DMS114 treated with DMSO at 0.1 percent for 48 hours (cell line): Measurements from ENCODE around the gene SART3.

Source experiments
- DNase-seq: peaks from one replicate; lab custom pipeline; 2025; ENCODE audit not compliant: unreplicated experiment; lab: John Stamatoyannopoulos, UW

Gene SART3

DNA sequence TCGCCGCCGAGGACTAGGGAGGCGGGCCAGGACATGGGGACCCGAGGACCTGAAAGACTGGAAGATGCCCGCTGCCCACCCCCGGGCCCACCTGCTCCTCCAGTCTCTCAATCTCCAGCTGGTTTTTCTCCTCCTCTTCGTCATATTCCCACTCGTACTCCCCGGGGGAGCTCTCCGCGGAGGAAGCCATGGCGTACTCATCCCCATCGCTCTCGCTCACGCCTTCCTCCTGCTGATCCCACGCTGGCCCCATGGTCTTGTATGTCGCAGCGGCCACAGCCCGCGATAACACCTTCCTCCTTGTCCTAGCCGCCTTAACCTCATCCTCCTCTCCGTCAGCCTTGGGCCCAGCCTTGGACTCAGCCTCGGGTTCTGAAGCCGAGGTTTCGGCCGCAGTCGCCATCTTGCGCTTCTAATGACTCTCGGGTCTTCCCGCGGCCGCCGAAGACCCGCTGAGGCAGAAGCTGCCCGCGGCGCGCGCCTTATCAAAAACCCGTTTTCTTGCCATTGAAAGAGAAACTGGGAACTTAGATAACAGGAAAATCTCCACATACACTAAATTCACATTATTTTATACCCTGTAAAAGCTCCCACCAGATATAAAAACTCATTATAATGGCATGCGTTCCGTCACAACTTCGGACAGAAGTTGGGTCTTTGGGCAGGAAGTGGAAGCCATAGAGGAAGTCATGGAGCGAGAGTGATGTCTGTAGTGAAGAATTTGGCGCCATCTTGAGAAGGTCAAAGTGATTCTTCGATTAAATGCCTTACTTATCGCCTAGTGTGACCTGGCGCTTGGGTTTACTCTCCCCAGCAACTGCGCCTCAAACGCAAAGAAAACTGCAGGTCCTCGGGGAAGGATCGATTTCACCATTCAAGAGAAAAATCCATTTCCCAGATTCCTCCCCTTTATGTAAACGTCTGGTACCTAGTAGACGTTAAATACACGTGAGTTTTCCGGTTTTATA, at the start of gene SART3:
SART3 (minus strand) TSS at position 422 of the 968 bp plus-strand sequence; CDS start at position 403, 19 bp downstream.
- DNase-seq: peak; percentile 95

- no peak for DNase-seq
These were observed 49.4 kb upstream of the SART3 start for GRCh38 chr12:108610336-108610815.

GRCh38 chr12:108609537-108610335, 48.8 kb upstream of the SART3 start:
- no peak for DNase-seq

DNA sequence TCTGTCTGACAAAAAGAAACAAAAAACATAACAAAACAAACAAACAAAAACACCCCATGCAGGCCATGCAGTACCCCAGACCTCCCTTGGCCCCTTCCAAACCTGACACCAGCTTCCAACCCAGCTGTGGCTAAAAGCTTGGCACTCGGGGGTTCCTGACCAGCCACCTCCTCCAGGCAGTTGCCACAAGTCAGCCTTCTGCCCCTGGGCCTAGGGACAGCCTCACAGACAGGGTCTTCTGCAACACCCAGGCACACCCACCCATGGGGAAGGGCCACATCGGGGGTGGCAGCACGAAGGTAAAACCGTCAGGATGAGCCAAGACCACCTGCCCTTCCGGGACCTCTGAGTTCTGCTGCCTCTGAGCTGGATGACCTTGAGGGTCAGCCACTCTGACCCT, 47.6 kb upstream of the SART3 start:
- DNase-seq: no peak

DNA sequence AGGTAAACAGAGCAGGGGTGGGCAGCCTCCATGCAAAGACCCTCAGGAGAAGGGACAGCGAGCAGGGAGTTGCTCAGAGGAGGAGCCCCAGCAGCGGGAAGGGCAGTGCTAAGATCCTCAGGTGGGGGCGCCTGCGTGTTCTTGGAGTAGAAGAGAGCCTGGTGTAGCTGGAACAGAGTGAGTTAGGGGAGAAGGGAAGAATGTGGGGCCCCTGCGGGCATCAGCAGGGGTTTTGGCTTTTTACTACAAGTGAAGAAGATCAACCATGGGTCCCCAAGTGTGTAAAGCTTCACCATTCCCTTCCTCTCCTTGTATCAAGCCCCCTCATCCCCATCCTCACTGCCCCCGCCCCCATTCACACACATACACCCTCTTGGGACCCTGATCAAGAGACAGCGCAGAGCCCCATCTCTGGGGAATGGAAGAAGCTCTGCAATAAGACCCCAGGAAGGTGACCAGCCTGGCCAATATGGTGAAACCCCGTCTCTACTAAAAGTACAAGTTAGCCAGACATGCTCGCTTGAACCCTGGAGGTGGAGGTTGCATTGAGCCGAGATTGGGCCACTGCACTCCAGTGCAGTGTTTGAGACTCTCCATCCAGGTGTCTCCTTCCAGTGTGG, 47.1 kb upstream of the SART3 start:
- no peak for DNase-seq

GRCh38 chr12:108606492-108606891, 45.5 kb upstream of the SART3 start:
- no peak for DNase-seq

DNA sequence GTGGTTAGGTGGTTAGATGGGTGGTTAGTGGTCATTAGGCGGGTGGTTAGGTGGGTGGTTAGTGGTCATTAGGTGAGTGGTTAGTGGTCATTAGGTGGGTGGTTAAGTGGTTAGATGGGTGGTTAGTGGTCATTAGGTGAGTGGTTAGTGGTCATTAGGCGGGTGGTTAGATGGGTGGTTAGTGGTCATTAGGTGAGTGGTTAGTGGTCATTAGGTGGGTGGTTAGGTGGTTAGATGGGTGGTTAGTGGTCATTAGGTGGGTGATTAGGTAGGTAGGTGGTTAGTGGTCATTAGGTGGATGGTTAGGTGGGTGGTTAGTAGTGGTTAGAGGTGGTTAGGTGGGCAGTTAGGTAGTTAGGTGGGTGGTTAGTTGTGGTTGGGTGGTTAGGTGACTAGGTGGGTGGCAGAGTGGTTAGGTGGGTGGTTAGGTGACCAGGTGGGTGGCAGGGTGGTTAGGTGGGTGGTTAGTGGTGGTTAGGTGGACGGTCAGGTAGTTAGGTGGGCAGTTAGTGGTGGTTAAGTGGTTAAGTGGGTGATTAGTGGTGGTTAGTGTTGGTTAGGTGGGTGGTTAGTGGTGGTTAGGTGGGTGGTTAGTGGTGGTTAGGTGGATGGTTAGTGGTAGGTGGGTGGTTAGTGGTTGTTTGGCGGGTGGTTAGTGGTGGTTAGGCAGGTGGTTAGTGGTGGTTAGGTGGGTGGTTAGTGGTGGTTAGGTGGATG, 44.9 kb upstream of the SART3 start:
- no peak for DNase-seq

- DNase-seq: no peak
These were observed 44.2 kb upstream of the SART3 start for GRCh38 chr12:108605000-108605689.

- DNase-seq: no peak
These were observed 43.4 kb upstream of the SART3 start for GRCh38 chr12:108604208-108604941.

GRCh38 chr12:108603743-108604142, 42.8 kb upstream of the SART3 start:
- DNase-seq: no peak

GRCh38 chr12:108602976-108603704, 42.2 kb upstream of the SART3 start:
- DNase-seq: no peak

- no peak for DNase-seq
These were observed 41.3 kb upstream of the SART3 start for GRCh38 chr12:108602209-108602705.

DNA sequence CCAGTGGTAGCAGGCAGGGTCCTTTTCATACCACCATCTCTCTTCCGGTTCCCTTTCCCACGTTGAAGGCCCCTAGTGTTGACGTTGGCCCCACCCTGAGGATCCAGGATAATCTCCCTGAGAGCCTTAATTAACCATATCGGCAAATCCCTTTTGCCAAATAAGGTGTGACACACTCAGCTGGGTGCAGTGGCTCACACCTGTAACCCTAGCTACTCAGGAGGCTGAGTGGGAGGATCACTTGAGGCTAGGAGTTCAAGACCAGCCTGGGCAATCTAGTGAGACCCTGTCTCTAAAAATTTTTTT, 39.7 kb upstream of the SART3 start:
- no peak for DNase-seq

GRCh38 chr12:108599948-108600701, 39.2 kb upstream of the SART3 start:
- no peak for DNase-seq

DNA sequence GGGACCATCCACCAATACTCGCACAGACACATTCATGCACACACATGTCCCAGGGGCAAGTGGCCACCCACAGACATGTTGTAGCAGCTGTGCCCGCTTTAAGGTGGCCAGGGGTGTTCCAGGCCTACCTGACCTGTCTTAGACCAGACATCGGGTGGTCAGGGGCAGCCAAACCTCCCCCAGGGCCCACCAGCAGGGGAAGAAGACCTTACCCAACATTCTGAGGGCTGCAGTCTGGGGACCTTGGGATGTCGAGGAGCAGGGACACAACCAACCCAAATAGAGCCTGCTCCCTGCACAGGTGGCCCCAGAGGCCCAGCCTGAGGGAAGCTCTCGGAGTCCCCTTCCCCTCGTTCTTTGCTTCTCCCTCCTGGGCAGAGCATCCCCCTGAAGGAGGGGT, 38.6 kb upstream of the SART3 start:
- no peak for DNase-seq

DNA sequence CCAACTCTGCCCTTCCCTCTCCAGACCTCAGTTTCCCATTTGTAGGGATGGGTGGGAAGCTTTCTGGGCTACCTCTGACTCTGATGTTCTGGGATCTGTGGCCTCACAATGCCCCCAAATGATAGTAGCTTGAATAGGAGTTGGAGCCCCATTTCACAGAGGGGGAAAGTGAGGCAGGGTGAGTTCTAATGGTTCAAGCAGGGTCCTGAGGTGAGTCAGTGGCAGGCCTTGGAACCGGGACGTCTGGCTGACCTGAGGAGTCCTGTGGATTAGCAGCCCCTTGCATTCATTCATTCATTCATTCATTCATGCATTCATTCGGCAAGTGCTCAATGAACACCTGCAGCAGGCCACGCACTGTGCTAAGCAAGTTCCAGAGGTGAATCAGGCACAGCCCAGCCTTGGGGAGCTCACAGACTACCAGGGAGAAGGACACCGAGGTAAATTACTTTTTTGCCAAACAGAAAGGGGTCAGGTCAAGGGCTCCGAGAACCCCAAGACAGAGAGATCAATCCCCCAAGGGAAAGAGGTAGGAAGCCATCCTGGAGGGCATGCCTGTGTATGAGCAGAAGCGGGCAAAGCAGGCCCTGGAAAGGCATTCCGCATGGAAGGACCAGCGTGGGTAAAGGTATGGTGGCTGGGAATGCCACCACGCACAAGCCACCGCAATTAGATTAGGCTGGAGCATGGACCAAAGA, 37.7 kb upstream of the SART3 start:
- DNase-seq: no peak
